ENCODE measurements around the gene OR6V1.
A peak's percentile ranks its signal among the peaks of the same experiment; 100 is the strongest.
"Not testable (repeated sequence)": the region's sequence is repeated elsewhere in the genome, so short reads cannot be mapped to it uniquely, and the experiment has no call there.

Gene OR6V1

DNA sequence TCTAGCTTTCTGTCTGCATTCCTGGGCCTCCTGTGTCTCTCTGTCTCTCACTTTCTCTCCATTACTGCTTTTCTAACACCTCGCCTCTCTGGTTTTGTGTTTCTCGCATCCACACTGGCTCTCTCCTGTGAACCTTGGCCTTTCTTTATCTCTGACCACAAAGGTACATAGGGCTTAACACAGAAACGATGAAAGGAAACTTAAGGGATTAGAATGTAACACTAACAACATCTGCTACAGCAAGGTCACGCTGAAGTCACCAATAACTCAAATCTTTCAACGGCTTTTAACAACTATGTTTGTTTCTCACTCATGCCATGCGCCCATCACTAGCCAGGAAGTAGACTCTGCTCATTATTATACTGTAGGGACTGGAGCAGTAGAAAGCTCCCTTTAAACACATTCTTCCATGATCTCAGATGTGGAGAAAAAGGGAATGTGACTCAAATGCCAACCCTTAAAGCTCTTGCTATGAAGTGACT lies 9.3 kb upstream of the OR6V1 start:
- DNase-seq (ENCODE audit: low spot score) = no peak

- DNase-seq (ENCODE audit: low spot score) = no peak
Measured at GRCh38 chr7:143043391-143043790, 8.8 kb upstream of the OR6V1 start.

- no peak for DNase-seq (ENCODE audit: low spot score)
Measured at GRCh38 chr7:143046426-143046851, 5.7 kb upstream of the OR6V1 start.

DNA sequence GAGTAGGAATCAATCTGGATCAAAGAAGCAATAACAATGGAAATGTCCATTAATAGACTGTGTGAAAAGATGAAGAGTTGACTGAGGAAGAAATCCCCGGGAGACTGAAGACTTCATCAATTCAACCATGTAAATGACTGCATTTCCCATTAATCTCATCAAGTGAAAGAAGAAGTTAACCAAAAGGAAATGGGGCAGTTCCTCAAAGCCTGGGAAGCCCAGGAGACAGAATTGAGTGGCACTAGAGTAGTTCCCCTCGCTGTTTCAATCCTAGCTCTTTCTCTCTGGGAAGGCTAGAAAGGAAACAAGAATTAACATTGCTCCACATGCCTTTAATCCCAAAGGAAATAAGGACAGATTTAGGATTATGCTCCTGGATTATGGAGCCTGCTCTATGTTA lies 4.8 kb upstream of the OR6V1 start:
- DNase-seq (ENCODE audit: low spot score) = peak; percentile 14

DNA sequence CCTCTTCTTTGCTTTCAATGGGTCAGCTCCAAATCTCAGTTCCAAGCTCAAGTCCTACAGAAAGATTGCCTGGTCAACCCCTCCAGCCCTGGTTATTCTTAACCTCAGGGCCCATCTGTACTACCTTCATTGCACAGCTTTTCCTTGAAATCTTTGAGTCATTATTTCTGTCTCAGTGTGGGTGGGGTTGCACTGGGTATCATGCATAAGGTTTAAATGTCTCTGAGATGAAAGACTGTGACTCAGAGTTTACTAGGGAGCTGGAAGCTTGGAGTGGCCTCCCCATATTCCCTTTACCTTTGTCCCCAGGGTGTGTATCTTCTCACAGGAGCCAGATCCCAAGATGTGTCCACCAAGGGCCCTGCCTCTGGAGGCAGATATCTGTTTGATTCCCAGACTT lies 3.3 kb upstream of the OR6V1 start:
- no peak for DNase-seq (ENCODE audit: low spot score)

DNA sequence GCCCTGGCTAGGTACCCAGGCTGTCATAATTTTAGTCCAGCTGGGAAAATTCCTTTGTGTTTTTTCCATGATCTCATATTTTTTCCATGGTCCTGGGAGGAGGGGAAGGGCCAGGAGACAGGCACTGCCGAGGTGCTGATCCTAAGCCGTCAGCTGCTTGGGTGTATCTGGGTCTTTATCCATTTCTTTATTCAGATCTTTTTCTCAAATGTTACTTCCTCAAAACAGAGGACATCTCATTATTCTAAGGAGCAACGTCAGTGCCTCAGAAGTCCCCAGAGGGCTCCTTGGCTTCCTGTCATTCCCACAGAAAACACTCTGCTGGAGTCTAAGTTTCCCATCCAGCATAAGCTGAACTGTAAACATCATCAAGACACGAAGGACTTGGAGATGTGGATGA lies 2.8 kb upstream of the OR6V1 start:
- DNase-seq (ENCODE audit: low spot score) = no peak

DNA sequence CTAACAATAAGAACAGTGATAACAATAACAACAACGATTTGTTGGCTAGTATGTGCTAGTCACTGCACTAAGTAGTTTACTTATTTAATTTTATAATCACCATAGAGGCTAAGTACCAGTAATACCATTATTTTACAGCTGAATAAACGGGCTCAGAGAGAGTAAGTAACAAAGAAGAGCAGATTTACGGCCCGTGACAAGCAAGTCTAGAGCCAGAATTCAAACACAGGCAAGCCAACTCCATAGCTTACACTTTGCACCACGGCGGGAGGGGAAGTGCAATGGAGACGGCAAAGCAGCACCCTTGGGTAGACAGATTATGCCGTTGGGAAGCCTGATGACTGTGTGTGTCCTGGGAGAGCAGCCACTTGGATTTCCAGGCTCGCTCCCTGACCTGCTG lies 1.2 kb upstream of the OR6V1 start:
- DNase-seq (ENCODE audit: low spot score) = no peak

DNA sequence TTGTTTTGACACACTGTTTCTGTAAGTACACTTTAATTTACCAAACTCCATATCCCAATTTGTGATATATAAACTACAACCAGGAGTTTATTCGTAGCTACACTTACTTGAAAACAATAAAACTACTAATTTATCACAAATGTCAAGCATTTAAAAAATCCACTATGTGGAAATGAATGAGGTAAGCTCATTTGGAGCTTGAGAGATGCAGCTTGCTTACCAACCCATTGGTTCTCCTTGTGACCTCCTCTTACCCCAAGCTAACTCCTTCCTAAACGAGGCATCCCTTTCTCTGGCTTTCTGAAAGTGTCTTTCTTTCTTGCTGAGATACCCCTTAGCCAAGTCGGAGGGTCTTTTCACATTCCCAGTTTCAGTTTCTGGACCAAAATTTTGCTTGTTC lies 2.5 kb downstream of the OR6V1 start:
- DNase-seq (ENCODE audit: low spot score) = no peak

GRCh38 chr7:143055754-143056153 lies 3.6 kb downstream of the OR6V1 start:
- no peak for DNase-seq (ENCODE audit: low spot score)

- DNase-seq (ENCODE audit: low spot score) = no peak
Measured at GRCh38 chr7:143063741-143064140, 11.6 kb downstream of the OR6V1 start.

- no peak for DNase-seq (ENCODE audit: low spot score)
Measured at GRCh38 chr7:143068446-143068845, 16.3 kb downstream of the OR6V1 start.

DNA sequence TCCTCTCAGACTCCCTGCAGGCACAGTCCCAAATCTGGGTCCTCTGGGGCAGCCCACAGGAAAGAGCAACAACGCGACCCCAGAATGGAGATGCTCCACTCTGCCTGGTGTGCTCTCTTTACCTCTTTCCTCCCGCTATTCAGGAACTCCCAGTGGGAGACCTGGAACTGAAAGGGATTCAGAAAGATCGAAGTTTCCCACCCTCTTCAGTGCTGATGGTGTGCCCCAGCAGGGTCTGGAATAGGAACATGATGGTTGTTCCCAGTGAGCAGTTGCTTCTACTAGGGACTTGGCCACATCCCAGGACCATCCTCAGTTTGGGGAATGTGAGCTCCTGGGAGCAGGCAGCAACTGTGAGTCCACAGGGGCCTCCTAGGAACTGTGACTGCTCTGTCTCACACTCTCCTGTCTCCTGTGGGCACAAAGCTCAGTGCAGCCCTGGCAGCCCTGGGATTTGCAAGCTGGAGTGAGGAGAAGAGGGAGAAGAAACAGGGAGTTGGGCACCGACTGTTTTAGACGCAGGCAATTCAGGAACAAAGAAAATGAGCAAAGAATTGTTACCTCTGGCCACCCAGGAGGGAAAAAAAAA lies 17.9 kb downstream of the OR6V1 start:
- no peak for DNase-seq (ENCODE audit: low spot score)

DNA sequence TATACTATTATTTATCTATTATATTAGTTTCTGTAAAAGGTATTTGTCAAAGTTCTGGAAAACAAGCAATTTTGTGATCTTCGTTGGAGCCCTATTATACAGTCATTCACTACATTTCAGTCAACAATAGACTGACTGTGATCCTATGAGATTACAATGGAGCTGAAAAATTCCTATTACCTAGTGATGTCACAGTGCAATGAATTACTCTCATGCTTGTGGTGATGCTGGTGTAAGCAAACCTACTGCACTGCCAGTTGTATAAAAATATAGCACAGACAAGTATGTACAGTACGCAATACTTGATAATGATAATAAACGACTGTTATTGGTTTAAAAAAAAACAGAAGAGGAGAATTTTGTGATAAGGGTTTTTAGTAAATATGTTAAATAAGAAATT lies 21.4 kb downstream of the OR6V1 start:
- DNase-seq (ENCODE audit: low spot score) = no peak

GRCh38 chr7:143074141-143074540 lies 22.0 kb downstream of the OR6V1 start:
- DNase-seq (ENCODE audit: low spot score) = no peak

- no peak for DNase-seq (ENCODE audit: low spot score)
Measured at GRCh38 chr7:143085109-143085508, 33.0 kb downstream of the OR6V1 start.

DNA sequence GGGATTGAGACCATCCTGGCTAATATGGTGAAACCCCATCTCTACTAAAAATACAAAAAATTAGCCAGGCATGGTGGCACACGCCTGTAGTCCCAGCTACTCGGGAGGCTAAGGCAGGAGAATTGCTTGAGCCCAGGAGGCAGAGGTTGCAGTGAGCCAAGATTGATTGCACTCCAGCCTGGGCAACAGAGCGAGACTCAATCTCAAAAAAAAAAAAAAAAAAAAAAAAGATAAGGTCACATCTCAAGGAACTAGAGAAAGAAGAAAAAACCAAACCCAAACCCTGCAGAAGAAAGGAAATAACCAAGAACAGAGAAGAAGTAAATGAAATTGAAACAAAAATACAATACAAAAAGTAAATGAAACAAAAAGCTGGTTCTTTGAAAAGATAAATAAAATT lies 33.5 kb downstream of the OR6V1 start:
- not testable (repeated sequence) for DNase-seq (ENCODE audit: low spot score)

GRCh38 chr7:143088549-143089231 lies 36.5 kb downstream of the OR6V1 start:
- not testable (repeated sequence) for DNase-seq (ENCODE audit: low spot score)

- no peak for DNase-seq (ENCODE audit: low spot score)
Measured at GRCh38 chr7:143096146-143096545, 44.0 kb downstream of the OR6V1 start.

DNA sequence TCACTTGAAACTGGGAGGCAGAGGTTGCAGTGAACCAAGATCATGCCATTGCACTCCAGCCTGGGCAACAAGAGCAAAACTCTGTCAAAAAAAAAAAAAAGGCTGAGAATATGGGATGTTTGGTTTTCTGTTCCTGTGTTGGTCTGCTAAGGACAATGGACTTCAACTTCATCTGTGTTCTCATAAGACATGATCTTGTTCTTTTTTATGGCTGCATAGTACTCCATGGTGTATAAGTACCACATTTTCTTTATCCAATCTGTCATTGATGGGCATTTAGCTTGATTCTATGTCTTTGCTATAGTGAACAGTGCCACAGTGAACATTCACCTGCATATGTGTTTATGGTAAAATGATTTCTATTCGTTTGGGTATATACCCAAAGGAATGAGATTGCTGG lies 47.4 kb downstream of the OR6V1 start:
- DNase-seq (ENCODE audit: low spot score) = not testable (repeated sequence)
